GM12891 (cell line): ENCODE results near the gene MDC1.

Experiments
- POLR2A ChIP-seq: IDR thresholded peaks from 2 replicates; pipeline ENCODE4 v1.6.1; 2011; ENCODE audit warnings: low read depth, low read length, control low read depth
- TAF1 ChIP-seq: IDR thresholded peaks from 2 replicates; pipeline ENCODE4 v1.6.1; 2011; ENCODE audit warnings: low read depth, low read length, control low read depth

DNA sequence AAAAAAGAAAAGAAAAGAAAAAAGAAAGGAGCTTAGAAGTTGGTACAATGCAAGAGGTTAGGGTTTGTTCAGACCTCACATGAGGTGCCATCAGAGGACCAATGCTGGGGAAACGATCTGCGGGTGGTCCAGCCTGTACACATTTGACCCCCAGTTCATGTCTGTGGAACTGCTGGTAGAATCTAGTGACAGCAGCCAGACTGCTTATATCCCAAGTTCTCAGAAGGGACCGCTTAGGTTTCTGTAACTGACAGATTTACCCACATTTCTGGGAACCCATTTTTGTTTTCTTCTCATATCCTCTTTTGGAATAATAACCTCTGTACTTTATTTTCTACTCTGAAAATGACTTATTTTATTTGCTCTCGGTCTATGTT is 35.3 kb downstream of the MDC1 start:
- TF ChIP-seq POLR2A: no peak
- TF ChIP-seq TAF1: no peak
